GM18951 (cell line): ENCODE measurements around the gene ENPP3.

Experiments used
- POLR2A ChIP-seq: IDR thresholded peaks from 4 replicates; pipeline ENCODE4 v1.6.1; 2011; ENCODE audit warnings: mild to moderate bottlenecking; ENCODE audit not compliant: insufficient read length, insufficient read depth; ENCODE audit errors: extremely low read depth
- in situ Hi-C: fragments of 300-500 bp; cut with MboI; formaldehyde crosslinking; loops from one replicate; pipeline ENCODE4 v1.12.0; 2022; ENCODE audit warnings: low sequenced_read_pairs, mixed read lengths, inconsistent platforms; ENCODE audit not compliant: unreplicated experiment

The ENPP3 gene

DNA sequence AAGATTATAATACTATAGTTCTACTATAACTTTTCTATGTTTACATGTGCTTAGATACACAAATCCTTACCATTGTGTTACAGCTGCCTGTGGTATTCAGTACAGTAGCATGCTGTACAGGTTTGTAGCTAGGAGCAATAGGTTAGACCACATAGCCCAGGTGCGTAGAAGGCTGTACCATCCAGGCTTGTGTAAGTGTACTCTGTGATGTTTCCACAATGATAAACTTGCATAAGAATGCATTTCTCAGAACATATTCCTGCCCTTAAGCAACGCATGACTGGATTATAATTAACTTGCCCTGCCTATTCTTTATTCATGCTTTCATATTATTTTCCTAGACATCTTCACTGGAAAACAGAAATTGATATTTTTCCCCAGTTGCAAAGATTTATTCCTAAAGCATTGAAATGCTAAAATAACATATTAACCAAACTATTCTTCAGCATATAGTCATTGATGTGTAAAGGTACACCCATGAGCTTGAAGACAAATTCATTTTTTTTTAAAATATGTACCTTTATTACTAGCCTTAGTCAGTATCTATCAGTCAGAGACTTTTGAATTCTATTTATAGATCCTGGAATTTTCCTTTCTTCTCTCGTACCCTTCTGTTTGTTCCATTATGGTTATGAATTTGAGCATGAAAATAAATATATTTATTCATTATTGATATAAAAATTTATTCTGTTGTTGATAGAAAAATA lies 80.9 kb downstream of the ENPP3 start:
- in situ Hi-C loops, result no loop called here

GRCh38 chr6:131721161-131721560 lies 84.1 kb downstream of the ENPP3 start:
- in situ Hi-C loops, result no loop called here
- TF ChIP-seq POLR2A, result no peak

More for the DNA sequence above, 80.9 kb downstream of the ENPP3 start:
- TF ChIP-seq POLR2A, result no peak

DNA sequence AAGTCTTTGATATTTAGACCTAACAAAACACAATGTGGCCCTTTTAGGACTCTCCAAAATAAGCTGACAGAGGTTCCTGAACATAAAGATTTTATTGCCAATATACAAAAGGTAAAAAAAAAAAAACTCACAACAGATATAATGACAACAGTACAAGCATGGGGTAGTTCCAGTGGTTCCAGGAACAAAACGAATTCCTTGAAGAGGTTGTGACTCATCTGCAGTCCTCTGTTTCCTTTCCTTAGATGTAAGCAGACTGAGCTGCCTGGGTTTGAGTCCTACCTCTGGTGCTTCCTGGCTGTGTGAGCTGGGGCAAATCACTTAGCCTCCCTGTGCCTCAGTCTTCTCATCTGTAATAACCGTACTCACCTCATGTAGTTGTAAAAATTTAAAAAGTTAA lies 87.0 kb downstream of the ENPP3 start:
- in situ Hi-C loops, result no loop called here
- TF ChIP-seq POLR2A, result no peak

- TF ChIP-seq POLR2A, result no peak
- in situ Hi-C loops, result no loop called here
These were observed 90.4 kb downstream of the ENPP3 start for GRCh38 chr6:131727467-131727866.

DNA sequence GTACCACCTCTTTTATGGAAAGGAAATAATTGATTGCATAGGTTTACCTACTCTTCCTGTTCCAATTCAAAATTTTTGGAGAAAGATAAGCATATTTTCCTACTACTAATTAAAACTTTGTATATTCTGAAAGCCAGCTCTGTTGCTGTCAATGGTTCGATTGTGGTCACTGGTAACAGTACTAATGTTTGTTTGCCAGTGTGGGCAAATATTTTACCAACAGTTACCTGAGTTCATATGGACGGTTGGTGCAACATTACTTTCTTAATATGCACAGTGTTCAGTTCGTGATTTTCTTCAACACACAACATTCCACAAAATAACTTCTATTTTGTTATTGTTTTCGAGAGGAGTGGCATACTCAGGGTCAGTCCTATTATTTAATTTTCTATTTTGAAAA lies 90.8 kb downstream of the ENPP3 start:
- no peak for TF ChIP-seq POLR2A
- in situ Hi-C loops, result no loop called here

- TF ChIP-seq POLR2A, result no peak
- in situ Hi-C loops, result no loop called here
These were observed 91.3 kb downstream of the ENPP3 start for GRCh38 chr6:131728296-131728939.

DNA sequence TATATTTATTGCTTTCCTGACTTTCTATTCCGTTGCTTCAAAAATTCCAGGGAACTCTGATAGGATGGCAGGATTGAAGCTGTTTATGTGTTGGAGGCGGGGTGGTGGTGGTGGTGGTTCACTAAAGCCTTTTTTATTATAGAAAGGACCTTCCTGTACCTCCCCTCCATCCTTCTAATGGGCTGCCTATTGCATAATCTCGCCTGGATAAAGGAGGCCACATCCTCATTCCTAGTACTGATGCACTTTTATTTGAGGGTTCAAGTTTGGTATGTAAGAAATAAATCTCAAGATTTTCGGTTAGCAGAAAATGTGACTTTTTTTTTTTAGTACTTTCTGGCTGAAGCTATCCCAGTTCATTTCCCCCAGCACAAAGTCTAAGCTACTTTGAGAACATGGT lies 92.4 kb downstream of the ENPP3 start:
- no peak for TF ChIP-seq POLR2A
- in situ Hi-C loops, result no loop called here

GRCh38 chr6:131730264-131730663 lies 93.2 kb downstream of the ENPP3 start:
- TF ChIP-seq POLR2A, result no peak
- in situ Hi-C loops, result no loop called here

DNA sequence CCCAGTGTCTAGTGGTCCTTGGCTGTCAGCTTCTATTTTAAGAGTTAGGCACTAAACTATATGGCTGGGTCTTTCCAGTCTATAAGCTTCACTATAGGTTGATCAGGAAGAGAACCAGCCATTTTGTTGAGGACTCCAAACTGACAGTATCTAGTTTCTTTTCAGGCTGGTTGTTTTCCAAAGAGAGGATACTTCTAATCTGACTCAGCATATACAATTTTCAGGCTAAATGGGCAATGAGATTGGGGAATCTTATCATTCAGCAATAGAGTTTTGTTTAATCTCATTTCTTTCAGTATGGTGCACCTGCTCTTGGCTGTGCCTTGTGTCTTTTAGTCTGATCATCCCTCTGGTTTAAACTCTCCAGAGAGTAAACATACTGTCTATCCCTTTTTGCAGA lies 94.1 kb downstream of the ENPP3 start:
- no peak for TF ChIP-seq POLR2A
- in situ Hi-C loops, result no loop called here

DNA sequence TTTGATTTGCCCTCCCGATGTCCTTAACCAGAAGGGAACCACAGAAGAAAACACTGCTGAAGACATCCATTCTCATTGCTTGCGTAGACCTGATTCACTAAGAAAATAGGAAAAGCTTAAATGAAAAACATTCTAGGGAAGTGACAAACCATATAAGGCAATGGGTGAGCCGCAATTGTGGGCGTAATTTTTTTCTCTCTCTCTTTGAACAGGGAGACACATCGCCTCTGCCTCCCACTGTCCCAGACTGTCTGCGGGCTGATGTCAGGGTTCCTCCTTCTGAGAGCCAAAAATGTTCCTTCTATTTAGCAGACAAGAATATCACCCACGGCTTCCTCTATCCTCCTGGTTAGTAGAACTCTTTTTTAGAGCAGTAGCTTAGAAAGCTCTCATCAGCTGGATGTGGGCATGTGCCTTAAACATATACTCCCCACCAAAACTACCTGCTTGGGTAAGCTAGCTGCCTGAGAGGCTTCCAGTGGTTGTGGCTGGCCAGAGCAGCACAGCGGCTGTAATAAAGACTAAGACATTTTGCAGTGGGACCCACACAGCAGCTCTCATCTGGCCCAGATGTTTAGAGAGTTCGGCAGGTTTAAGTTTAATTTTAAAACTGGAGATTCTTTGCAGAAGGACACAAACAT lies 96.4 kb downstream of the ENPP3 start:
- TF ChIP-seq POLR2A, result no peak
- in situ Hi-C loops, result no loop called here

DNA sequence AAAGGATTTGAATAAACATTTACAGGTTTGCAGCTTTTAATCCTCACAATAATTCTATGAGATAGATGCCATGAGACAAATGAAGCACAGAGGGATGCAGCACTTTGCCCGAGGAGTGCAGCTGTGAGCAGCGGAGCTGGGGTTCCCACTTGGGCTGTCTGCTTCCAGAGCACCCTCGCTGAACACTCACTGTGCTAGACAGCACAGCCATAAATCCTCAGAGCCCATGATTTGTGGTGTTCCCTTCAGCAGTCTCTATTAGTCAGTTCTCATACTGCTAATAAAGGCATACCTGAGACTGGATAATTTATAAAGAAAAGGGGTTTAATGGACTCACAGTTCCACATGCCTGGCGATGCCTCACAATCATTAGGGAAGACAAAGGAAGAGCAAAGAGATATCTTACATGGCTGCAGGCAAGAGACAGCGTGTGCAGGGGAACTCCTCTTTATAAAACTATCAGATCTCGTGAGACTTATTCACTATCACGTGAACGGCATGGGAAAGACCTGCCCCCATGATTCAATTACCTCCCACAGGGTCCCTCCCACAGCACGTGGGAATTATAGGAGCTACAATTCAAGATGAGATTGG lies 99.0 kb downstream of the ENPP3 start:
- TF ChIP-seq POLR2A, result no peak
- in situ Hi-C loops, result no loop called here

GRCh38 chr6:131736811-131737210 lies 99.7 kb downstream of the ENPP3 start:
- in situ Hi-C loops, result no loop called here
- no peak for TF ChIP-seq POLR2A

DNA sequence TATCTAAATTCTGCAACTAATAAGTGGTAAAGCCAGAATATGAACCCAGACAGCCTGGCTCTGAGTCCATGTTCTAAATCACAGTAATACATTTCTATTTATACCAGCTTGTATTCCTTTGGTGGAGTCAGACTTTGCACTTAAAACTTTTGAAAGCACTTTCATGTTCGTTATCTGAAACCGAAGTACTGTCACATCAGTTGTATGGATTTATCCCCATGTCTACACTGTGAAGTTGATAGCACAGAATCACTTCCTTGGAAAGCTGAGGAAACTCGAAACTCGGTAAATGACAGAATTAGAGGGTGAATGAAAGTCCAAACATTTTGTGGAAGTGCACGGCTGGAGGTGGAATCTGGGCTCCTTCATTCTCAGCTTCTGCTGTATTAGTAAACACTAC lies 102.0 kb downstream of the ENPP3 start:
- no peak for TF ChIP-seq POLR2A
- in situ Hi-C loops, result no loop called here

DNA sequence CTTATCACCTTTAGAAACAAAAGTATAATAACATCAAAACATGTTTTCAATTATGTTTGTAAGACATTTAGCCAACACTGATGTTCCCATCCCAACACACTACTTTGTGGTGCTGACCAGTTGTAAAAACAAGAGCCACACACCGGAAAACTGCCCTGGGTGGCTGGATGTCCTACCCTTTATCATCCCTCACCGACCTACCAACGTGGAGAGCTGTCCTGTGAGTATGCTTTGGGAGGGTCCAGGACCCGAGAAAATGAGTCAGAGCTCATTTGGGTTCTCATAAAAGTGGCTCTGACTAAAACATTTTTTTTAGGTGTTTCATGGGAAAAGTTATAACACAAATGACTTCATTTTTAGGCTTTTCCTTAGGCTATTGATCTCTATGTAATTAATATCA lies 103.1 kb downstream of the ENPP3 start:
- TF ChIP-seq POLR2A, result no peak
- in situ Hi-C loops, result no loop called here

- no peak for TF ChIP-seq POLR2A
- in situ Hi-C loops, result no loop called here
These were observed 104.7 kb downstream of the ENPP3 start for GRCh38 chr6:131741688-131742393.
